ENCODE measurements around the gene ACOX3. TPM values are rescaled to one million over a fixed set of nuclear protein-coding genes. Genes with fewer than 3 reads are reported as not detected.

ACOX3 gene
- total RNA-seq, 2 experiments from 2014 or later: 24.2 to 27.8 TPM

DNA sequence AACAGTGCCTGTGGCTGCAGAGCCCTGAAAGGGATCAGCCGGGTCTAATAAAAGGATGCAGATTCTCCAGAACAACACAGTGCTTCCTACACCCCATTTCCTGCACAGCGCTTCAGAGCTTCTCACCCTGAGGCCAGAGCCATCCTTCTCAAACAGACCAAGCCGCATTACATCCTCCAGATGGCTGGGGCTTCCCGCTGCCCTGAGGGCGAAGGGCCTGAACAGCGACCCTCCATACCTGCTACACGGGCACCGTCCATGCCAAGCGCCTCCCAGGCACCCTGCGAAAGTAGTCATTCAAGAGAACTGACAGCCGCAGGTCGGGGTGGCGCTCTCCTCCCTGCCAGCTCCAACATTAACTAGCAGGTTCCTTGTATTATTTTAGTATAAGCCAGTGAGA lies 36.5 kb downstream of the ACOX3 start:
- intact Hi-C loops (cut with micrococcal nuclease): loop anchor here (5.0 to 10.0 kb wide), 2 partner anchors 162 to 229 kb away; no protein-coding TSS in a partner anchor
- no peak overlapping the region for H3K4me3 Mint-ChIP-seq
- POLR2A ChIA-PET: no interaction called here
- no peaks in the 10 kb centered on the region for H3K4me1 Mint-ChIP-seq (ENCODE audit: low read depth)
- DNase-seq (no peak), ATAC-seq (no peak)
- H3K27ac Mint-ChIP-seq: no peak overlapping the region
- H3K27me3 Mint-ChIP-seq: no peaks in the 10 kb centered on the region
- no peaks in the 10 kb centered on the region for H3K9me3 Mint-ChIP-seq
- TF ChIP-seq, protein P1, sequence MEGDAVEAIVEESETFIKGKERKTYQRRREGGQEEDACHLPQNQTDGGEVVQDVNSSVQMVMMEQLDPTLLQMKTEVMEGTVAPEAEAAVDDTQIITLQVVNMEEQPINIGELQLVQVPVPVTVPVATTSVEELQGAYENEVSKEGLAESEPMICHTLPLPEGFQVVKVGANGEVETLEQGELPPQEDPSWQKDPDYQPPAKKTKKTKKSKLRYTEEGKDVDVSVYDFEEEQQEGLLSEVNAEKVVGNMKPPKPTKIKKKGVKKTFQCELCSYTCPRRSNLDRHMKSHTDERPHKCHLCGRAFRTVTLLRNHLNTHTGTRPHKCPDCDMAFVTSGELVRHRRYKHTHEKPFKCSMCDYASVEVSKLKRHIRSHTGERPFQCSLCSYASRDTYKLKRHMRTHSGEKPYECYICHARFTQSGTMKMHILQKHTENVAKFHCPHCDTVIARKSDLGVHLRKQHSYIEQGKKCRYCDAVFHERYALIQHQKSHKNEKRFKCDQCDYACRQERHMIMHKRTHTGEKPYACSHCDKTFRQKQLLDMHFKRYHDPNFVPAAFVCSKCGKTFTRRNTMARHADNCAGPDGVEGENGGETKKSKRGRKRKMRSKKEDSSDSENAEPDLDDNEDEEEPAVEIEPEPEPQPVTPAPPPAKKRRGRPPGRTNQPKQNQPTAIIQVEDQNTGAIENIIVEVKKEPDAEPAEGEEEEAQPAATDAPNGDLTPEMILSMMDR (IDR thresholded peaks at IDR 0.05): no peak
- peaks cover 9% of the 10 kb centered on the region for H3K36me3 Mint-ChIP-seq (ENCODE audit: low read depth)
- CTCF ChIA-PET: interaction anchor here (1.4 to 3.2 kb wide), 5 partner anchors 13 to 228 kb away, joined by 3 to 23 read pairs (median 12); no protein-coding TSS in a partner anchor

DNA sequence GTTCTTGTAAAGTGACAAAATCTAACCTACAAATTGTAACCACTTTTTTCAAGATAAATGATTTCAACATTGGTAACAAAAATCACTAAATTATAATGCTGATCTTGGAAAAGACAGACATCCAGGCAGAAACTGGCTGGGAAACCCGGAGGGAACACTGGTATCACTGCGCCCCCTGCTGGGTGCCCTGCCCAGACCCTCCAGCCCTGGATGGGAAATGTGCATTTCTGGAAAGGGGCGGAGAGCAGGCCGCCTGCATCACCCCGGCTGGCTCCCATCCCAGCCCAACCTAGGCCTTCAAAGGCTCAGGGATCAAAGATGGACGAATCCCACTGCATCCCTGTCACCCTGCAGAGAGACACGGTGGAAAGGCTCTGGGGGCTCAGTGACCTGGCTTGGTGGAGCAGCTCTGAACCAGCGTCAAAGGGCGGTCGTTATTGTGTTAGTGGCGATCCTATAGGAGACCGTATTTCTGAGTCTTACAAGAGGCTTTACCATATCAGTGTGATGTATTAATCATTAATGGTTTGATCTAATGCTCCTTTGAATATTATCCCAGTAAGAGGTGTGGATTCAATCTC lies 37.3 kb downstream of the ACOX3 start:
- ChIA-PET POLR2A (interaction anchor here (0.7 kb wide), 1 partner anchor 161 kb away, joined by 3 read pairs; no protein-coding TSS in a partner anchor), CTCF (interaction anchor here (0.7 to 3.2 kb wide), 14 partner anchors 11 to 262 kb away, joined by 3 to 23 read pairs (median 4); no protein-coding TSS in a partner anchor)
- H3K4me1 Mint-ChIP-seq (ENCODE audit: low read depth): no peaks in the 10 kb centered on the region
- TF ChIP-seq, protein P1 (IDR thresholded peaks at IDR 0.05): peak; percentile 79
- peak; percentile 63 for DNase-seq
- intact Hi-C loops (cut with micrococcal nuclease): loop anchor here (5.0 to 10.0 kb wide), 2 partner anchors 161 to 228 kb away; no protein-coding TSS in a partner anchor
- H3K4me3 Mint-ChIP-seq: no peak overlapping the region
- ATAC-seq: peak; percentile 67
- peaks cover 8% of the 10 kb centered on the region for H3K36me3 Mint-ChIP-seq (ENCODE audit: low read depth)
- H3K27ac Mint-ChIP-seq: no peak overlapping the region
- no peaks in the 10 kb centered on the region for H3K9me3 Mint-ChIP-seq
- H3K27me3 Mint-ChIP-seq: no peaks in the 10 kb centered on the region

DNA sequence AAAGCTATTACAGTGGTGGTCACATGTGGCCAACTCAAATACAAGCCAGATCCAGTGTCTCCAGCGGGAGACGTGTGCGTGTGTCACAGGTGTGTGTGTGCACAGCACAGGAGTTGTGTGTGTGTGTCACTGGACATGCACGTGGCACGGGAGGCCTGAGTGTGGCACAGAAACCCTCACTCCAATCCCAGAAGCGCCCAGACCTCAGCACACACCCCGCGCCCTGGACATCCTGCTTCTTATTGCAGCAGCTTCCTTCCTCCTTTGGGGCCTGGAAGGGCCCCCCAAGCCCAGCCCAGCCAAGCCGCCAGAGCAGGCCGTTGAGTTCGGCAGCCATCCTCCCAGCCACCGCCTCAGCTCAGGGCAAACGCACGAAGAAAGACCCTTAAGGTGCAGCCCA lies 37.9 kb downstream of the ACOX3 start:
- Mint-ChIP-seq H3K36me3 (ENCODE audit: low read depth) (peaks cover 6% of the 10 kb centered on the region), H3K27me3 (no peaks in the 10 kb centered on the region), H3K27ac (no peak overlapping the region), H3K4me3 (no peak overlapping the region), H3K9me3 (no peaks in the 10 kb centered on the region), H3K4me1 (ENCODE audit: low read depth) (no peaks in the 10 kb centered on the region)
- intact Hi-C loops (cut with micrococcal nuclease): loop anchor here (5.0 to 10.0 kb wide), 2 partner anchors 160 to 228 kb away; no protein-coding TSS in a partner anchor
- CTCF ChIA-PET: interaction anchor here (0.7 to 3.2 kb wide), 14 partner anchors 11 to 262 kb away, joined by 3 to 23 read pairs (median 4); no protein-coding TSS in a partner anchor
- DNase-seq (no peak), ATAC-seq (no peak)
- POLR2A ChIA-PET: interaction anchor here (0.7 kb wide), 1 partner anchor 160 kb away, joined by 3 read pairs; no protein-coding TSS in a partner anchor
- TF ChIP-seq, protein P1 (IDR thresholded peaks at IDR 0.05): no peak

DNA sequence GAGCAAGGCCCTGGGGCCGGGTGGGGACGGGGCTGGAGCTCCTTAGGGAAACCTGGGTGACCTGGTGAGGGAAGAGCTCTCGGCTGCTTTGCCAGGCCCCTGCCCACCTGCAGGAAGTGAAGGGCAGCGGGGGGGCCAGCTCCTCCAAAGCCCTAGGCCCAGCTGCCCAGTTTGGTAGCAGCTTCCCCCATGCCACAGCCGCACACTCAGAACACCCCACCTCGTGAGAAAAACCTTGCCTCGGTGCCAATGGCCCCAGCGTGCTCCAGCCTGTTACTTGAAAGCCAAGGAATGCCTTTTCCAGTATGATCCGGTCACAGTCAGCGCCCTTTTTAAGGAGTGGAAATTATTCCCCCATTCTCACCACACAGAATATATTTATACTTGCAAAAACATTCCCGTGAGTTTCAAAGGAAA lies 38.3 kb downstream of the ACOX3 start:
- no peaks in the 10 kb centered on the region for H3K9me3 Mint-ChIP-seq
- H3K36me3 Mint-ChIP-seq (ENCODE audit: low read depth): peaks cover 6% of the 10 kb centered on the region
- POLR2A ChIA-PET: no interaction called here
- DNase-seq (no peak), ATAC-seq (no peak)
- H3K4me1 Mint-ChIP-seq (ENCODE audit: low read depth): no peaks in the 10 kb centered on the region
- no peaks in the 10 kb centered on the region for H3K27me3 Mint-ChIP-seq
- H3K27ac Mint-ChIP-seq: no peak overlapping the region
- H3K4me3 Mint-ChIP-seq: no peak overlapping the region
- CTCF ChIA-PET: interaction anchor here (0.8 to 3.2 kb wide), 9 partner anchors 11 to 226 kb away, joined by 3 to 23 read pairs (median 12); no protein-coding TSS in a partner anchor
- TF ChIP-seq, protein P1 (IDR thresholded peaks at IDR 0.05): no peak
- intact Hi-C loops (cut with micrococcal nuclease): loop anchor here (5.0 to 10.0 kb wide), 2 partner anchors 160 to 227 kb away; no protein-coding TSS in a partner anchor

DNA sequence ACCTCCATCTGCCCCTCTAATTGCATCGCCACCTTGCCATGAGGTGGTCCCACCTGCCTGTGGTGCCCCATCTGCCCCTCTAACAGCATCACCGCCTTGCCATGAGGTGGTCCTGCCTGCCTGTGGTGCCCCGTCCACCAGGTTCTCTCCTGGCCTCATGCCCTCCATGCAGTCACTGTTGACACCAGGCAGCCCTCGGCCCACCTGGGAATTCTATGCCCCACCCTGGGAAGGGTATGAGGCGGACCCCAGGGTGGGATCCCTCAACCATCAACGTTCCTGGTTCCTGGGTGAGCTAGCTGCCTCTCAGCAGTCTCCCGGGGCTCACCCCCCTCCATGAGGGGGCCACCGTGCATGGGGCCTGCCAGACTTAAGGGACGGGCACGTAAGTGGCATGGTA lies 38.9 kb downstream of the ACOX3 start:
- no peak for DNase-seq
- no peaks in the 10 kb centered on the region for H3K27me3 Mint-ChIP-seq
- no peaks in the 10 kb centered on the region for H3K4me1 Mint-ChIP-seq (ENCODE audit: low read depth)
- TF ChIP-seq, protein P1 (IDR thresholded peaks at IDR 0.05): no peak
- no peak overlapping the region for H3K27ac Mint-ChIP-seq
- peaks cover 6% of the 10 kb centered on the region for H3K36me3 Mint-ChIP-seq (ENCODE audit: low read depth)
- intact Hi-C loops (cut with micrococcal nuclease): loop anchor here (5.0 to 10.0 kb wide), 2 partner anchors 159 to 227 kb away; no protein-coding TSS in a partner anchor
- H3K9me3 Mint-ChIP-seq: no peaks in the 10 kb centered on the region
- ChIA-PET CTCF (interaction anchor here (0.9 to 3.2 kb wide), 3 partner anchors 151 to 226 kb away, joined by 3 to 23 read pairs (median 22); no protein-coding TSS in a partner anchor), POLR2A (no interaction called here)
- no peak overlapping the region for H3K4me3 Mint-ChIP-seq
- no peak for ATAC-seq

Data from activated CD8-positive, alpha-beta T cell treated with anti-CD3 and anti-CD28 coated beads for 36 hours (primary cell).